Left lobe of liver (tissue), 2 donors: ENCODE data around the gene VPS33A. TPM values are rescaled to one million over a fixed set of nuclear protein-coding genes. Genes with fewer than 3 reads are reported as not detected.
"Not testable (repeated sequence)": the region's sequence is repeated elsewhere in the genome, so short reads cannot be mapped to it uniquely, and the experiment has no call there.

Experiments
- ATAC-seq: fragments of 200-7000 bp; cut with Tn5 transposase; one replicate; pipeline ENCODE4 v1.9.1; 2020; ENCODE audit warnings: mild to moderate bottlenecking, moderate library complexity
- DNase-seq: peaks from one replicate; pipeline ENCODE4 v3.0.0-alpha.2; 2020; ENCODE audit warnings: low spot score
- total RNA-seq: library from RNA; stranded (reverse); gene quantifications from one replicate; pipeline ENCODE4 v1.2.1, GENCODE V29; 2021
- donor health status: DM: no; HTN: no; CAD: no; lungs with moderate emphysema.
- donor health status: DM: no; HTN: yes; CAD: no.

The VPS33A gene
- 8.4 TPM for total RNA-seq

GRCh38 chr12:122266230-122266901 is at the start of gene VPS33A:
TSS of gene VPS33A (minus strand) at chr12:122266494. CDS start at chr12:122266408, 86 bp downstream.
- peak; percentile 98 for DNase-seq

GRCh38 chr12:122312926-122313325 is 46.6 kb upstream of the VPS33A start:
- no peak for DNase-seq
- ATAC-seq = no peak

More at GRCh38 chr12:122266230-122266901, at the start of gene VPS33A:
- peak; percentile 94 for ATAC-seq

- no peak for ATAC-seq
These were observed 45.4 kb upstream of the VPS33A start for GRCh38 chr12:122311696-122312095.

GRCh38 chr12:122310626-122311333 is 44.5 kb upstream of the VPS33A start:
- no peak for ATAC-seq
- DNase-seq = no peak

More at GRCh38 chr12:122311696-122312095, 45.4 kb upstream of the VPS33A start:
- DNase-seq = no peak

- DNase-seq (no peak), ATAC-seq (no peak)
These were observed 43.3 kb upstream of the VPS33A start for GRCh38 chr12:122309564-122310121.

- no peak for DNase-seq
- no peak for ATAC-seq
These were observed 42.5 kb upstream of the VPS33A start for GRCh38 chr12:122308811-122309210.

- DNase-seq (no peak), ATAC-seq (peak; percentile 91)
These were observed 40.1 kb upstream of the VPS33A start for GRCh38 chr12:122306407-122306806.

GRCh38 chr12:122304924-122305323 is 38.6 kb upstream of the VPS33A start:
- ATAC-seq (no peak), DNase-seq (no peak)

- DNase-seq (no peak), ATAC-seq (no peak)
These were observed 36.8 kb upstream of the VPS33A start for GRCh38 chr12:122303068-122303467.

GRCh38 chr12:122298071-122298748 is 31.9 kb upstream of the VPS33A start:
- DNase-seq (no peak), ATAC-seq (no peak)

GRCh38 chr12:122297494-122297893 is 31.2 kb upstream of the VPS33A start:
- DNase-seq (no peak), ATAC-seq (no peak)

GRCh38 chr12:122295877-122296276 is 29.6 kb upstream of the VPS33A start:
- no peak for ATAC-seq

GRCh38 chr12:122293081-122293480 is 26.8 kb upstream of the VPS33A start:
- no peak for DNase-seq
- no peak for ATAC-seq

More at GRCh38 chr12:122295877-122296276, 29.6 kb upstream of the VPS33A start:
- no peak for DNase-seq

- no peak for DNase-seq
- ATAC-seq = no peak
These were observed 25.1 kb upstream of the VPS33A start for GRCh38 chr12:122291431-122291830.

- no peak for ATAC-seq
- DNase-seq = no peak
These were observed 17.4 kb upstream of the VPS33A start for GRCh38 chr12:122283680-122284079.

GRCh38 chr12:122282061-122282460 is 15.8 kb upstream of the VPS33A start:
- DNase-seq (no peak), ATAC-seq (no peak)

- DNase-seq = no peak
- ATAC-seq = no peak
These were observed 9.9 kb upstream of the VPS33A start for GRCh38 chr12:122276242-122276641.

GRCh38 chr12:122275459-122275858 is 9.2 kb upstream of the VPS33A start:
- ATAC-seq = no peak
- no peak for DNase-seq

- DNase-seq = no peak
- ATAC-seq = peak; percentile 57
These were observed 436 bp downstream of the VPS33A start for GRCh38 chr12:122265886-122266229.

GRCh38 chr12:122265476-122265875 is 818 bp downstream of the VPS33A start:
- ATAC-seq (no peak), DNase-seq (no peak)

- DNase-seq = not testable (repeated sequence)
These were observed 5.6 kb downstream of the VPS33A start for GRCh38 chr12:122260735-122261134.

More at GRCh38 chr12:122260735-122261134, 5.6 kb downstream of the VPS33A start:
- ATAC-seq = not testable (repeated sequence)
